HepG2 (cell line): ENCODE data around the gene MAN1B1. TPM values are rescaled to one million over a fixed set of nuclear protein-coding genes. Genes with fewer than 3 reads are reported as not detected.

Experiments used
- CSRNP1 ChIP-seq: sonication (generic); formaldehyde crosslinking; IDR thresholded peaks from 2 replicates; pipeline ENCODE4 v1.8.1; 2023; ENCODE audit warnings: mild to moderate bottlenecking, missing genetic modification reagents
- HDAC1 ChIP-seq: sonication (generic); formaldehyde crosslinking; IDR thresholded peaks from 2 replicates; pipeline ENCODE4 v1.5.1; 2020; ENCODE audit warnings: mild to moderate bottlenecking, missing genetic modification reagents
- MAZ ChIP-seq, 2 experiments: sonication (generic) in 1 of 2; formaldehyde crosslinking in 1 of 2; IDR thresholded peaks; 2 replicates each; pipeline versions ENCODE4 v1.5.0 to v1.6.1; 2012 to 2020; ENCODE audit warnings: low read depth in 2 of 2, mild to moderate bottlenecking in 2 of 2, borderline replicate concordance in 1 of 2, improper control_type of control experiment in 1 of 2, low read length in 1 of 2, missing genetic modification reagents in 1 of 2, moderate library complexity in 1 of 2
- NPAS2 ChIP-seq: sonication (generic); formaldehyde crosslinking; IDR thresholded peaks from 2 replicates; pipeline ENCODE4 v1.8.0; 2022; ENCODE audit warnings: mild to moderate bottlenecking, missing genetic modification reagents, borderline replicate concordance
- RBM39 ChIP-seq: fragments of 200-400 bp; formaldehyde crosslinking; IDR thresholded peaks from one replicate; pipeline ENCODE4 v1.6.1; 2018; ENCODE audit warnings: antibody characterized with exemption, mild to moderate bottlenecking, low read depth, low read length; ENCODE audit not compliant: poor library complexity, severe bottlenecking
- REPIN1 ChIP-seq: sonication (generic); formaldehyde crosslinking; IDR thresholded peaks from 2 replicates; pipeline ENCODE4 v1.8.0; 2022; ENCODE audit warnings: missing genetic modification reagents, low read depth, mild to moderate bottlenecking, borderline replicate concordance
- SP2 ChIP-seq: sonication (generic); formaldehyde crosslinking; IDR thresholded peaks from 2 replicates; pipeline ENCODE4 v1.5.1; 2020; ENCODE audit warnings: mild to moderate bottlenecking, missing genetic modification reagents
- SRSF9 ChIP-seq: fragments of 200-400 bp; formaldehyde crosslinking; IDR thresholded peaks from 2 replicates; pipeline ENCODE4 v1.6.1; 2018; ENCODE audit warnings: borderline replicate concordance, mild to moderate bottlenecking, low read depth, low read length; ENCODE audit not compliant: insufficient read depth, poor library complexity, severe bottlenecking
- TARDBP ChIP-seq: sonication (generic); formaldehyde crosslinking; IDR thresholded peaks from 2 replicates; pipeline ENCODE4 v1.8.0; 2022; ENCODE audit warnings: mild to moderate bottlenecking, missing genetic modification reagents
- TP53 ChIP-seq: sonication (generic); formaldehyde crosslinking; conservative IDR thresholded peaks from 2 replicates; pipeline ENCODE4 v1.4.0; 2020; ENCODE audit warnings: missing genetic modification reagents
- U2AF2 ChIP-seq: fragments of 200-400 bp; formaldehyde crosslinking; IDR thresholded peaks from 2 replicates; pipeline ENCODE4 v1.6.1; 2017; ENCODE audit warnings: low read depth, mild to moderate bottlenecking, low read length
- ZNF263 ChIP-seq: sonication (generic); formaldehyde crosslinking; IDR thresholded peaks from 2 replicates; pipeline ENCODE4 v1.4.0; 2020; ENCODE audit warnings: missing genetic modification reagents
- ZNF556 ChIP-seq: sonication (generic); formaldehyde crosslinking; IDR thresholded peaks from 2 replicates; pipeline ENCODE4 v1.4.0; 2020; ENCODE audit warnings: mild to moderate bottlenecking, missing genetic modification reagents, borderline replicate concordance
- ZNF615 ChIP-seq: sonication (generic); formaldehyde crosslinking; IDR thresholded peaks from 2 replicates; pipeline ENCODE4 v1.5.0; 2020; ENCODE audit warnings: mild to moderate bottlenecking, missing genetic modification reagents, borderline replicate concordance
- ZNF704 ChIP-seq: sonication (generic); formaldehyde crosslinking; IDR thresholded peaks from 2 replicates; pipeline ENCODE4 v1.8.1; 2023; ENCODE audit warnings: mild to moderate bottlenecking, inconsistent platforms, moderate library complexity, missing genetic modification reagents, borderline replicate concordance
- ZNF747 ChIP-seq: sonication (generic); formaldehyde crosslinking; IDR thresholded peaks from 2 replicates; pipeline ENCODE4 v1.8.1; 2023; ENCODE audit warnings: missing genetic modification reagents, mild to moderate bottlenecking, borderline replicate concordance
- ZSCAN5A ChIP-seq: sonication (generic); formaldehyde crosslinking; IDR thresholded peaks from 2 replicates; pipeline ENCODE4 v1.8.0; 2022; ENCODE audit warnings: mild to moderate bottlenecking, missing genetic modification reagents, borderline replicate concordance
- polyA plus RNA-seq, 8 experiments: library from polyadenylated mRNA; depleted of rRNA in 3 of 8; stranded (reverse) in 7 of 8; unstranded in 1 of 8; fragments of >200 nt; fragmentation: Illumina TruSeq in 4 of 8; extraction: Trizol in 4 of 8; gene quantifications; 2 replicates each; pipeline versions ENCODE4 v1.2.1 to v1.2.3, GENCODE V29; 2011 to 2016; ENCODE audit warnings: low read depth in 4 of 8, missing spikeins in 1 of 8, mixed read lengths in 1 of 8; ENCODE audit not compliant: insufficient read depth in 1 of 8
- total RNA-seq, 5 experiments: library from RNA; depleted of rRNA; stranded (reverse); fragments of >200 nt; fragmentation: Illumina TruSeq; extraction: Trizol; gene quantifications; 2 replicates each; pipeline ENCODE4 v1.2.3, GENCODE V29; 2016; ENCODE audit warnings: low read depth in 1 of 5
- TF ChIP-seq, protein P1 (sequence below): sonication (generic); formaldehyde crosslinking; IDR thresholded peaks from 2 replicates; pipeline ENCODE4 v1.4.0; 2020; ENCODE audit warnings: missing genetic modification reagents
- TF ChIP-seq, protein P2 (sequence below): sonication (generic); formaldehyde crosslinking; IDR thresholded peaks from 2 replicates; pipeline ENCODE4 v1.4.0; 2020; ENCODE audit warnings: missing genetic modification reagents
- TF ChIP-seq, protein P3 (sequence below): sonication (generic); formaldehyde crosslinking; IDR thresholded peaks from 2 replicates; pipeline ENCODE4 v1.5.0; 2020; ENCODE audit warnings: mild to moderate bottlenecking, low read depth, missing genetic modification reagents, borderline replicate concordance

Gene MAN1B1
- total and polyA plus RNA-seq, 2 of the 13 experiments (the other 11 are each of a cell fraction or from before 2014, with no cell fraction given), result 48.9 to 59.5 TPM

DNA sequence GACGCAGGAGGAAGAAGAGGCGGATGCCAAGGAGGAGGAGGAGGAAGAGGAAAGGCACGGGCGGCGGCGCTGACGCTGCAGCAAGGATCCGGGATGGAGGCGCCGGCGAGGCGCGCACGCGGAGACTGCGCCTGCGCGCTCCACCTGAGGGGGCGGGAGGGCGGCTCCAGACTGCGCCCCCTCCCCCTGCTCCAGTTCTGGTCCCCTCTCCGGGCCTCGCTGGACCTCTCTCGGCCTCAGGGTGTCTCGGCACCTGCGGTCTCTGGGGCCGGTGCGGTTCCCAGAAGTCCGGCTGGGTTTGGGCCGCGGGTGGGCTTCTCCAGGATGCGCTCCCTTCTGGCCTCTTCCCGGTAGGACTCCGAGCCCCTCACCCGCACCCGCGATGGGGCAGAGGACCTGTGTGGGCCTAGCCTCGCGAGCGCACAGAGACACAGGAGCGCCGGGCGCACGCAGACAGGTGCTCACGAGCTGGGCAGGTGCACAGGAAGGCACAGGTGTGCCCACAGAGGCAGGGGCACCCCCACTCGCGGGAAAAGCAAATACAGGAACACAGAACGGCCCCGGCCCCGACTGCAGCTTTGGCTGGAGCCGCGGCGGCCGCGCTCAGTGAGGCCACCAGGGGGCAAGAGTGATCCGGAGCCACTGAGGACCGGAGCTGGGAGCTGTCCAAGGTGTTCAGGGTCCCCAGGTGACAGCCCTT lies 40.5 kb upstream of the MAN1B1 start, which contains the start of gene NPDC1 (continued):
- TF ChIP-seq ZNF615 (CRISPR knock-in tag) (peak; percentile 73; the same call in 1 of the 2 replicates), SP2 (CRISPR knock-in tag) (peak; percentile 13), ZNF747 (CRISPR knock-in tag) (peak; percentile 40; the same call in 1 of the 2 replicates), U2AF2 (no peak), NPAS2 (CRISPR knock-in tag) (no peak), HDAC1 (CRISPR knock-in tag) (peak; percentile 58; the same call in 1 of the 2 replicates), REPIN1 (CRISPR knock-in tag) (peak; percentile 56; the same call in 1 of the 2 replicates), SRSF9 (no peak), RBM39 (peak; percentile 69), ZNF704 (CRISPR knock-in tag) (peak; percentile 62), ZNF556 (CRISPR knock-in tag) (no peak), CSRNP1 (CRISPR knock-in tag) (no peak), TARDBP (CRISPR knock-in tag) (peak; percentile 50; the same call in 1 of the 2 replicates), MAZ (IDR thresholded peaks at IDR 0.05; ENCODE audit: borderline replicate concordance, low read depth, low read length) (no peak; the same call in 1 of the 2 replicates), MAZ (CRISPR knock-in tag; IDR thresholded peaks at IDR 0.05; ENCODE audit: low read depth) (peak; percentile 70), ZSCAN5A (CRISPR knock-in tag) (peak; percentile 74; the same call in 1 of the 2 replicates), ZNF263 (CRISPR knock-in tag) (no peak), TP53 (CRISPR knock-in tag) (no peak)
- TF ChIP-seq, protein P1, sequence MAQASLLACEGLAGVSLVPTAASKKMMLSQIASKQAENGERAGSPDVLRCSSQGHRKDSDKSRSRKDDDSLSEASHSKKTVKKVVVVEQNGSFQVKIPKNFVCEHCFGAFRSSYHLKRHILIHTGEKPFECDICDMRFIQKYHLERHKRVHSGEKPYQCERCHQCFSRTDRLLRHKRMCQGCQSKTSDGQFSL (CRISPR knock-in tag), result no peak; the same call in 1 of the 2 replicates
- TF ChIP-seq, protein P2, sequence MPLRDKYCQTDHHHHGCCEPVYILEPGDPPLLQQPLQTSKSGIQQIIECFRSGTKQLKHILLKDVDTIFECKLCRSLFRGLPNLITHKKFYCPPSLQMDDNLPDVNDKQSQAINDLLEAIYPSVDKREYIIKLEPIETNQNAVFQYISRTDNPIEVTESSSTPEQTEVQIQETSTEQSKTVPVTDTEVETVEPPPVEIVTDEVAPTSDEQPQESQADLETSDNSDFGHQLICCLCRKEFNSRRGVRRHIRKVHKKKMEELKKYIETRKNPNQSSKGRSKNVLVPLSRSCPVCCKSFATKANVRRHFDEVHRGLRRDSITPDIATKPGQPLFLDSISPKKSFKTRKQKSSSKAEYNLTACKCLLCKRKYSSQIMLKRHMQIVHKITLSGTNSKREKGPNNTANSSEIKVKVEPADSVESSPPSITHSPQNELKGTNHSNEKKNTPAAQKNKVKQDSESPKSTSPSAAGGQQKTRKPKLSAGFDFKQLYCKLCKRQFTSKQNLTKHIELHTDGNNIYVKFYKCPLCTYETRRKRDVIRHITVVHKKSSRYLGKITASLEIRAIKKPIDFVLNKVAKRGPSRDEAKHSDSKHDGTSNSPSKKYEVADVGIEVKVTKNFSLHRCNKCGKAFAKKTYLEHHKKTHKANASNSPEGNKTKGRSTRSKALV (CRISPR knock-in tag), result peak; percentile 84; the same call in 1 of the 2 replicates
- TF ChIP-seq, protein P3, sequence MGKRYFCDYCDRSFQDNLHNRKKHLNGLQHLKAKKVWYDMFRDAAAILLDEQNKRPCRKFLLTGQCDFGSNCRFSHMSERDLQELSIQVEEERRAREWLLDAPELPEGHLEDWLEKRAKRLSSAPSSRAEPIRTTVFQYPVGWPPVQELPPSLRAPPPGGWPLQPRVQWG (CRISPR knock-in tag), result no peak
